IMR-90 (cell line): ENCODE measurements around the gene OR5D13. TPM values are rescaled to one million over a fixed set of nuclear protein-coding genes. Genes with fewer than 3 reads are reported as not detected.

Source experiments
- ATAC-seq: fragments of 200-7000 bp; cut with Tn5 transposase; 2 replicates; pipeline ENCODE4 v1.9.1; 2020; ENCODE audit warnings: low read depth, mild to moderate bottlenecking, moderate library complexity
- BruUV-seq: library from RNA; stranded (reverse); fragments of 400-500 nt; replicated peaks from 2 replicates; lab custom pipeline; 2021; lab: Mats Ljungman, UMichigan
- CTCF ChIA-PET: fragments of 300-600 bp; formaldehyde crosslinking; extraction: SDS; loops from one replicate; lab custom pipeline; 2021; ENCODE audit warnings: antibody characterized with exemption; lab: Yijun Ruan, JAX
- POLR2A ChIA-PET: fragments of 300-600 bp; sonication (Branson Sonifier 250); formaldehyde crosslinking; loops from one replicate; lab custom pipeline; 2022; ENCODE audit warnings: antibody characterized with exemption; ENCODE audit not compliant: unreplicated experiment; lab: Charles Lee
- DNase-seq: peaks from one replicate; pipeline ENCODE4 v3.0.0; 2013
- H2AFZ ChIP-seq: replicated peaks from 2 replicates; pipeline ENCODE3; 2013; ENCODE audit warnings: low read length, mild to moderate bottlenecking; ENCODE audit not compliant: poor library complexity
- H2AK5ac ChIP-seq: 2 replicates; pipeline ENCODE4 v1.6.1; 2013; ENCODE audit warnings: low read depth, low read length, inconsistent platforms
- H2AK9ac ChIP-seq: replicated peaks from 2 replicates; pipeline ENCODE3; 2013; ENCODE audit warnings: mild to moderate bottlenecking, low read depth, low read length, moderate library complexity; ENCODE audit not compliant: poor library complexity
- H2BK120ac ChIP-seq: 2 replicates; pipeline ENCODE4 v1.6.1; 2013; ENCODE audit warnings: low read depth, low read length, inconsistent platforms
- H2BK15ac ChIP-seq: 3 replicates; pipeline ENCODE4 v1.6.1; 2013; ENCODE audit warnings: low read depth, low read length, inconsistent platforms
- H2BK20ac ChIP-seq: 2 replicates; pipeline ENCODE4 v1.6.1; 2013; ENCODE audit warnings: low read depth, mild to moderate bottlenecking, inconsistent platforms, low read length, moderate library complexity
- H2BK5ac ChIP-seq: 2 replicates; pipeline ENCODE4 v1.6.1; 2013; ENCODE audit warnings: mild to moderate bottlenecking, low read depth, low read length, inconsistent platforms; ENCODE audit not compliant: poor library complexity, severe bottlenecking
- H3K14ac ChIP-seq: replicated peaks from 2 replicates; pipeline ENCODE4 v1.6.1; 2013; ENCODE audit warnings: low read depth, low read length, inconsistent platforms
- H3K18ac ChIP-seq: 2 replicates; pipeline ENCODE4 v1.6.1; 2013; ENCODE audit warnings: low read depth, low read length, control low read depth
- H3K23ac ChIP-seq: 2 replicates; pipeline ENCODE4 v1.6.1; 2013; ENCODE audit warnings: low read depth, low read length, inconsistent platforms
- H3K27ac ChIP-seq: 2 replicates; pipeline ENCODE4 v1.5.1; 2013; ENCODE audit warnings: mild to moderate bottlenecking, control low read depth, low read length; ENCODE audit not compliant: insufficient read depth
- H3K27me3 ChIP-seq: 2 replicates; pipeline ENCODE4 v1.6.1; 2013; ENCODE audit warnings: low read length; ENCODE audit not compliant: control insufficient read depth, insufficient read depth
- H3K36me3 ChIP-seq: 2 replicates; pipeline ENCODE4 v1.6.1; 2013; ENCODE audit warnings: low read length, mixed read lengths; ENCODE audit not compliant: control insufficient read depth, insufficient read depth
- H3K4ac ChIP-seq: 2 replicates; pipeline ENCODE4 v1.6.1; 2013; ENCODE audit warnings: low read depth, low read length, inconsistent platforms
- H3K4me1 ChIP-seq: 2 replicates; pipeline ENCODE4 v1.6.1; 2013; ENCODE audit warnings: low read length, mixed read lengths; ENCODE audit not compliant: control insufficient read depth, insufficient read depth
- H3K4me2 ChIP-seq: 2 replicates; pipeline ENCODE4 v1.6.1; 2013; ENCODE audit warnings: low read depth, mild to moderate bottlenecking, control low read depth, low read length, moderate library complexity
- H3K4me3 ChIP-seq: 2 replicates; pipeline ENCODE4 v1.5.1; 2013; ENCODE audit warnings: low read depth, mild to moderate bottlenecking, control low read depth, low read length, moderate library complexity; ENCODE audit not compliant: insufficient read depth
- H3K56ac ChIP-seq: 2 replicates; pipeline ENCODE4 v1.6.1; 2013; ENCODE audit warnings: low read length, inconsistent platforms; ENCODE audit not compliant: insufficient read depth; ENCODE audit errors: extremely low read depth
- H3K79me1 ChIP-seq, 2 experiments: 2 replicates each; pipeline ENCODE4 v1.6.1; 2013; ENCODE audit warnings: low read length in 2 of 2, inconsistent platforms in 1 of 2, low read depth in 1 of 2
- H3K9ac ChIP-seq: 2 replicates; pipeline ENCODE4 v1.6.1; 2013; ENCODE audit warnings: low read depth, low read length, control low read depth
- H3K9me1 ChIP-seq: 2 replicates; pipeline ENCODE4 v1.6.1; 2013; ENCODE audit warnings: low read length, inconsistent platforms; ENCODE audit not compliant: insufficient read depth
- H3K9me3 ChIP-seq: 2 replicates; pipeline ENCODE4 v1.6.1; 2013; ENCODE audit warnings: low read length; ENCODE audit not compliant: control insufficient read depth, insufficient read depth
- H4K20me1 ChIP-seq: 2 replicates; pipeline ENCODE4 v1.6.1; 2013; ENCODE audit warnings: low read length, inconsistent platforms; ENCODE audit not compliant: insufficient read depth
- H4K5ac ChIP-seq: 2 replicates; pipeline ENCODE4 v1.6.1; 2013; ENCODE audit warnings: mild to moderate bottlenecking, low read depth, low read length, control low read depth
- H4K8ac ChIP-seq, 2 experiments: 2 replicates each; pipeline ENCODE4 v1.6.1; 2013; ENCODE audit warnings: low read depth in 2 of 2, low read length in 2 of 2, control low read depth in 1 of 2, inconsistent platforms in 1 of 2
- H4K91ac ChIP-seq: 2 replicates; pipeline ENCODE4 v1.6.1; 2013; ENCODE audit warnings: low read depth, low read length, inconsistent platforms; ENCODE audit not compliant: insufficient read depth
- BHLHE40 ChIP-seq: fragments of 150-350 bp; IDR thresholded peaks from 2 replicates; pipeline ENCODE4 v1.6.1; 2016; ENCODE audit warnings: mild to moderate bottlenecking, low read depth, low read length
- CEBPB ChIP-seq: IDR thresholded peaks from 2 replicates; pipeline ENCODE4 v1.6.1; 2012; ENCODE audit warnings: low read depth, low read length, improper control_type of control experiment
- CHD1 ChIP-seq: IDR thresholded peaks from 2 replicates; pipeline ENCODE4 v1.6.1; 2012; ENCODE audit warnings: low read depth, low read length, improper control_type of control experiment
- CTCF ChIP-seq: conservative IDR thresholded peaks from 2 replicates; pipeline ENCODE4 v1.5.1; 2012; ENCODE audit warnings: mild to moderate bottlenecking, low read depth, low read length, improper control_type of control experiment
- ELK1 ChIP-seq: fragments of 150-350 bp; IDR thresholded peaks from 2 replicates; pipeline ENCODE4 v1.6.1; 2016; ENCODE audit warnings: low read depth, mild to moderate bottlenecking, low read length, moderate library complexity, borderline replicate concordance
- FOS ChIP-seq: fragments of 150-350 bp; IDR thresholded peaks from 2 replicates; pipeline ENCODE4 v1.6.1; 2016; ENCODE audit warnings: low read depth, low read length
- MAFK ChIP-seq: IDR thresholded peaks from 2 replicates; pipeline ENCODE4 v1.6.1; 2012; ENCODE audit warnings: low read depth, low read length, improper control_type of control experiment
- MAZ ChIP-seq: IDR thresholded peaks from 2 replicates; pipeline ENCODE4 v1.6.1; 2012; ENCODE audit warnings: low read depth, mild to moderate bottlenecking, low read length, improper control_type of control experiment, moderate library complexity, borderline replicate concordance
- MXI1 ChIP-seq: IDR thresholded peaks from 2 replicates; pipeline ENCODE4 v1.6.1; 2012; ENCODE audit warnings: low read depth, mild to moderate bottlenecking, low read length, moderate library complexity, borderline replicate concordance
- NFE2L2 ChIP-seq: fragments of 150-350 bp; IDR thresholded peaks from 2 replicates; pipeline ENCODE4 v1.6.1; 2016; ENCODE audit warnings: low read depth, mild to moderate bottlenecking, low read length
- POLR2A ChIP-seq: IDR thresholded peaks from 2 replicates; pipeline ENCODE4 v1.6.1; 2012; ENCODE audit warnings: mild to moderate bottlenecking, low read depth, low read length
- RAD21 ChIP-seq: IDR thresholded peaks from 2 replicates; pipeline ENCODE4 v1.6.1; 2012; ENCODE audit warnings: low read length, improper control_type of control experiment
- RCOR1 ChIP-seq: IDR thresholded peaks from 2 replicates; pipeline ENCODE4 v1.6.1; 2012; ENCODE audit warnings: mild to moderate bottlenecking, low read length, improper control_type of control experiment; ENCODE audit not compliant: insufficient replicate concordance
- RFX5 ChIP-seq: IDR thresholded peaks from 2 replicates; pipeline ENCODE4 v1.8.0; 2012; ENCODE audit warnings: low read depth, mild to moderate bottlenecking, low read length, moderate library complexity
- SMC3 ChIP-seq: fragments of 150-350 bp; IDR thresholded peaks from 2 replicates; pipeline ENCODE4 v1.6.1; 2016; ENCODE audit warnings: low read depth, mild to moderate bottlenecking, antibody characterized with exemption, low read length, moderate library complexity
- USF2 ChIP-seq: fragments of 150-350 bp; IDR thresholded peaks from 2 replicates; pipeline ENCODE4 v1.6.1; 2017; ENCODE audit warnings: mild to moderate bottlenecking, antibody characterized with exemption, low read length, low read depth
- WGBS, 2 experiments: methylation state at CpG; one replicate each; pipeline versions ENCODE4 v1.1.5 to v1.1.7; 2013; ENCODE audit warnings: missing lambda C conversion rate in 2 of 2; ENCODE audit not compliant: insufficient read length in 1 of 2; ENCODE audit errors: extremely low coverage in 2 of 2; 5-methylcytosine and 5-hydroxymethylcytosine counted together
- dilution Hi-C: fragments of 300-500 bp; cut with HindIII; formaldehyde crosslinking; loops from one replicate; pipeline ENCODE4 v1.14.3; 2018; ENCODE audit warnings: low sequenced_read_pairs; ENCODE audit not compliant: unreplicated experiment
- in situ Hi-C: fragments of 300-500 bp; cut with MboI; formaldehyde crosslinking; loops from 3 replicates; pipeline ENCODE4 v1.14.3; 2019; ENCODE audit warnings: low sequenced_read_pairs, inconsistent platforms, mixed read lengths
- intact Hi-C: fragments of 100-400 bp; cut with micrococcal nuclease; formaldehyde crosslinking; loops from 2 replicates; pipeline ENCODE4 v1.10.0; 2022
- polyA plus RNA-seq, 3 experiments: library from polyadenylated mRNA; depleted of rRNA; stranded (reverse); fragments of >200 nt; gene quantifications; 2 replicates each; pipeline ENCODE4 v1.2.3, GENCODE V29; 2012; ENCODE audit warnings: low replicate concordance in 1 of 3
- total RNA-seq: library from RNA; depleted of rRNA; stranded (reverse); fragments of >200 nt; gene quantifications from 2 replicates; pipeline ENCODE4 v1.2.3, GENCODE V29; 2012

Gene OR5D13
- total and polyA plus RNA-seq, 2 of the 4 experiments (the other 2 are of a cell fraction) = not detected

GRCh38 chr11:55806248-55806647, 33.0 kb downstream of the OR5D13 start:
- in situ Hi-C loops (no loop called here), intact Hi-C loops (no loop called here), dilution Hi-C loops (no loop called here)
- Histone ChIP-seq H4K5ac (no peak overlapping the region), H3K9me3 (peaks cover 4% of the 10 kb centered on the region; the same call in 1 of the 2 replicates), H3K9ac (no peak overlapping the region), H3K36me3 (no peaks in the 10 kb centered on the region), H2AK5ac (no peak overlapping the region), H4K91ac (no peak overlapping the region), H3K56ac (no peak overlapping the region), H2BK20ac (no peak overlapping the region), H3K4me3 (no peak overlapping the region), H3K27ac (no peak overlapping the region), H3K18ac (no peak overlapping the region), H3K79me1 (no peaks in the 10 kb centered on the region), H3K4ac (no peak overlapping the region), H2BK15ac (no peak overlapping the region), H3K27me3 (no peaks in the 10 kb centered on the region), H3K4me1 (no peaks in the 10 kb centered on the region), H2BK5ac (no peak overlapping the region), H3K23ac (no peak overlapping the region), H4K20me1 (no peaks in the 10 kb centered on the region), H2AFZ (no peak overlapping the region), H2AK9ac (no peak overlapping the region), H3K9me1 (no peaks in the 10 kb centered on the region), H3K14ac (no peak overlapping the region), H3K4me2 (no peak overlapping the region), H4K8ac (no peak overlapping the region), H2BK120ac (no peak overlapping the region)
- DNase-seq = no peak
- no CpG with 5 or more reads among the region's 1 CpG for WGBS, 2 experiments
- ChIA-PET CTCF (no interaction called here), POLR2A (no interaction called here)
- BruUV-seq = no TSS peak
- no peak for ATAC-seq
- TF ChIP-seq MAFK (no peak), SMC3 (no peak), CHD1 (no peak), RFX5 (no peak), CEBPB (no peak), MAZ (no peak), POLR2A (no peak), ELK1 (no peak), MXI1 (no peak), FOS (no peak), CTCF (no peak), BHLHE40 (no peak), RAD21 (no peak), RCOR1 (no peak), NFE2L2 (no peak), USF2 (no peak)
